Kidney (tissue), 14 donors: ENCODE data around the gene MLLT3. TPM values are rescaled to one million over a fixed set of nuclear protein-coding genes. Genes with fewer than 3 reads are reported as not detected.
A peak's percentile ranks its signal among the peaks of the same experiment; 100 is the strongest.

Experiments used
- DNase-seq, 5 donors: peaks; one replicate each; pipeline ENCODE4 v3.0.0-alpha.2; 2013 to 2020
- FAIRE-seq: peaks from 2 replicates; lab custom pipeline; 2012; peaks lifted over from hg19 to GRCh38; lab: Jason Lieb, UNC
- H3K27ac ChIP-seq, 2 donors: one replicate each; pipeline ENCODE4 v1.7.0; 2013; ENCODE audit warnings: low read depth in 2 of 2, low read length in 2 of 2, inconsistent platforms in 1 of 2
- H3K27me3 ChIP-seq: one replicate; pipeline ENCODE4 v1.7.1; 2013; ENCODE audit warnings: low read length, inconsistent platforms; ENCODE audit not compliant: control insufficient read depth, insufficient read depth
- H3K36me3 ChIP-seq, 3 donors: one replicate each; pipeline versions ENCODE4 v1.7.0 to v1.7.1; 2013; ENCODE audit warnings: low read length in 3 of 3, control low read depth in 1 of 3, inconsistent platforms in 1 of 3; ENCODE audit not compliant: insufficient read depth in 3 of 3, control insufficient read depth in 2 of 3
- H3K4me1 ChIP-seq, 3 donors: one replicate each; pipeline versions ENCODE4 v1.7.0 to v1.7.1; 2013; ENCODE audit warnings: low read length in 3 of 3, inconsistent platforms in 1 of 3, low read depth in 1 of 3; ENCODE audit not compliant: control insufficient read depth in 2 of 3, insufficient read depth in 2 of 3
- H3K4me3 ChIP-seq, 3 donors: one replicate each; pipeline versions ENCODE4 v1.7.0 to v1.8.1; 2013; ENCODE audit warnings: low read length in 3 of 3, control low read depth in 1 of 3, inconsistent platforms in 1 of 3
- H3K9ac ChIP-seq, 3 donors: one replicate each; pipeline versions ENCODE4 v1.7.0 to v1.7.1; 2013; ENCODE audit warnings: low read length in 3 of 3, control low read depth in 1 of 3, inconsistent platforms in 1 of 3
- H3K9me3 ChIP-seq, 3 donors: one replicate each; pipeline versions ENCODE4 v1.7.0 to v1.7.1; 2013; ENCODE audit warnings: low read length in 3 of 3, control low read depth in 1 of 3, inconsistent platforms in 1 of 3; ENCODE audit not compliant: control insufficient read depth in 2 of 3, insufficient read depth in 1 of 3
- CTCF ChIP-seq: IDR thresholded peaks from 3 replicates; pipeline ENCODE4 v1.5.1; 2012; ENCODE audit warnings: mild to moderate bottlenecking, moderate library complexity, borderline replicate concordance; ENCODE audit not compliant: insufficient read depth; ENCODE audit errors: extremely low read depth
- intact Hi-C: fragments of 100-400 bp; cut with DNase I; formaldehyde crosslinking; loops from one replicate; pipeline ENCODE4 v1.11.1; 2022
- polyA plus RNA-seq: library from polyadenylated mRNA; stranded (reverse); fragments of 350-450 nt; fragmentation: Illumina TruSeq; extraction: RNeasy Lipid Tissue Mini Kit (QIAGEN cat#74804); gene quantifications from one replicate; pipeline ENCODE4 v1.2.3, GENCODE V29; 2014; ENCODE audit warnings: low read depth, low replicate concordance; ENCODE audit not compliant: insufficient read depth
- total RNA-seq: library from RNA; stranded (reverse); fragmentation: NEBNext Ultra II Directional; extraction: Animal tissue kit (Norgen Biotek cat#: 25700); gene quantifications from one replicate; pipeline ENCODE4 v1.2.1, GENCODE V29; 2021
- donor health status: control.
- donor health status: control.
- donor health status: control.
- donor health status: control.
- donor health status: control.
- donor health status: DM: yes; HTN: yes; CAD: no.
- donor health status: Normal renal cell carcinoma (clear cell type).

The MLLT3 gene
- total and polyA plus RNA-seq, 2 donors from 2014 or later: 15.8 to 19.7 TPM

DNA sequence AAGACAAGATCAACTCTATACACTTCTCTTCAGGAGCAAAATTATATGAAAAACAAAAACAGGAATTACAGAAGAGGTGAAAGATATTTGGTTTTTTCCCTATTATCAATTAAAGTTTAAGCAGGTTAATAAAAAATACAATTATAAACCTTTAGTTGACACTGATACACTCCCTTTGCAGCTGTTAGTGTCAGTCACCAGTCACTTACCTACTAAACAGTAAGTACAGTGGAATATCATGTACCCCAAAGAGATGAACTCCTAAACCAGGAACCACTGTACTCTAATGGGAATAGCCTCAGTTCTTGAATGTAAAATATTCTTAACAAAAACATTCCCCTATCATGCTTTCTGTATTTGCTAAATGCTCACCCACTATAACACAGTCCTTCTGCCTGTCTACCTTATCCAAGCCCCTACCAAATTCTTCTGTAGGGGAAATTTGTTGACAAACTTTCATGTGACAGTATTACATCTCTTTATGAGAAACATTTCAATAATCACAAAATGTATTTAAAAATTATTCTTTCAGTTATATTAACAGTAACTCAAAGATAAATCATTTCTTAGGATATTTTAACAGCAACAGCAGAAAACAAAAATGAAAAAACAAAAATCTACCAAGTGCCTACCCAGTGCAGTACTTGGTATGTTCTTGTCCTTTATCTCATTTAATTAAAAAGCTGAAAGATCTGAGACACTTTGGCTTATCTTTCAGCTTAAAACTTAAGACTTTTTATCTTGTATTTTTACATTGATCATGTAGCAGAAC is 212.8 kb downstream of the MLLT3 start:
- TF ChIP-seq CTCF: no peak
- no peaks in the 10 kb centered on the region for H3K27me3 ChIP-seq
- intact Hi-C loops: no loop called here
- no peaks in the 10 kb centered on the region for H3K36me3 ChIP-seq
- no peak overlapping the region for H3K4me3 ChIP-seq
- no peaks in the 10 kb centered on the region for H3K4me1 ChIP-seq
- FAIRE-seq (no peak), DNase-seq (no peak)
- H3K27ac ChIP-seq: no peak overlapping the region
- no peak overlapping the region for H3K9ac ChIP-seq
- no peaks in the 10 kb centered on the region for H3K9me3 ChIP-seq

DNA sequence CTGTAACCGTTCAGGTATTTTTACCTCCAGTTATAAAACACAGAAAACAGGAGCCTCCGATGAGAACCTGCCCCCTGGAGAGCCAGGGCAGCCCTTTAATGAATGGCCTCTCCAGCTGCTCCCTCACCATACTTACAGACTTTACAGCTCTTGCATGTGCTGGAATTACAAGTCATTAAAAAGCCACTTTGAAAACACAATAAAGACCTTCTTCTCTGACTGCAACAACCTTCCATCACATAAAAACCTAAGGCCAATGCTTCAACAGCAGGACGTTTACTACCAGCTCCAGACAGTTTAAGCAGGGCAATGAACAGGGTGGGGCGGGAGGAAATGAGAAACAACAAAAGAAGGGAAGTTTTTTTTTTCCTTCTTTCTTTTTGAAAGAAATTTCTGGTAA is 213.8 kb downstream of the MLLT3 start:
- FAIRE-seq: no peak
- intact Hi-C loops: no loop called here
- Histone ChIP-seq H3K27me3 (no peaks in the 10 kb centered on the region), H3K4me1 (no peaks in the 10 kb centered on the region), H3K9me3 (no peaks in the 10 kb centered on the region), H3K9ac (no peak overlapping the region), H3K27ac (no peak overlapping the region), H3K36me3 (no peaks in the 10 kb centered on the region), H3K4me3 (no peak overlapping the region)
- peak in 3 of 5 donors; percentile 16 to 53 (median 39) for DNase-seq
- no peak for TF ChIP-seq CTCF

DNA sequence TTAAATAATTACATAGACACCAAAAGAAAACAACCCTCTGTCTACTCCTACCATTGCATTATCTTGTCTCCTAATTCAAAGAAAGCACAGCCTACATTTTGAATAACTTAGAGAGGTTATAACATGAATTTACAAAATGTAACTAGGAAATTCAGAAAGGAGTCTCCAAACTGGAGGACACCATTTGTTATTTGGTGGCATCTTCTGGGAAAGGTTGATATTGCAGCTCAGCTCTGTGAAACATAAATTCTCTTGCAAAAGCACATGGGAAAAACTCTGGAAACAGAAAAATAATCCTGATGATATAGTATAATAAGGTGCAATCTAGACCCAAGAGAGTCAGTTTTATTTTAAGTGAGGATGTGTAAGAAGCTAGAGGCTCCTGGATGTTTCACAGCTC is 215.3 kb downstream of the MLLT3 start:
- Histone ChIP-seq H3K4me1 (no peaks in the 10 kb centered on the region), H3K4me3 (no peak overlapping the region), H3K27me3 (no peaks in the 10 kb centered on the region), H3K9ac (no peak overlapping the region), H3K36me3 (no peaks in the 10 kb centered on the region), H3K27ac (no peak overlapping the region), H3K9me3 (no peaks in the 10 kb centered on the region)
- intact Hi-C loops: no loop called here
- DNase-seq (no peak), FAIRE-seq (no peak)
- no peak for TF ChIP-seq CTCF
